GM18507 (cell line): ENCODE data around the gene PDE4B.
A peak's percentile ranks its signal among the peaks of the same experiment; 100 is the strongest.
"Not testable (repeated sequence)": the region's sequence is repeated elsewhere in the genome, so short reads cannot be mapped to it uniquely, and the experiment has no call there.

Experiments
- DNase-seq: peaks from one replicate; pipeline ENCODE4 v3.0.0; 2011; ENCODE audit warnings: low read depth; ENCODE audit not compliant: insufficient read length; ENCODE audit errors: extremely low spot score
- FAIRE-seq: peaks from 2 replicates; lab custom pipeline; 2011; peaks lifted over from hg19 to GRCh38; lab: Jason Lieb, UNC

Gene PDE4B

DNA sequence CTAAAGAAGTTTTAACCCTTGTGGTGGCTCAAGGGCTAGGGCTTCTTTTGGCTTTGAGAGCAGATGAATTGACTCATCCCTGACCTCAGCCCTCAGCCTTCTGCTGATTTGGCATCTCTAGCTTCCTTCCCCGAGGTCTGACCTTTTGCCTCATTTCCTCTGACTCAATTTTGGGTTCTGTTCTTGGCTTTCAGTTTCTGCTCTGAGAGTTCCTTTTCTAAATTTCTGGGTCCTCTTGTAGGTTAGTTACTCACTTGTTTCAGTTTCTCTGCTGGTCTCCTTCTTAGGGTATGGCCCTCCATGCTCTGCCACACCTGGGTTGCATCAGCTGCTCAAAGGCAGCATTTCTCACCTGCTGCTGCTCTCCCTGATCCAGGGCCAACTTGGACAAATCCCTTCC lies 19.4 kb downstream of the PDE4B start:
- DNase-seq, result peak; percentile 29
- peak; percentile 100 for FAIRE-seq

- no peak for DNase-seq
- FAIRE-seq, result no peak
Measured at GRCh38 chr1:65813956-65814355, 21.3 kb downstream of the PDE4B start.

GRCh38 chr1:65814752-65815151 lies 22.1 kb downstream of the PDE4B start:
- FAIRE-seq (no peak), DNase-seq (no peak)

GRCh38 chr1:65817891-65818290 lies 25.2 kb downstream of the PDE4B start:
- no peak for DNase-seq
- FAIRE-seq, result no peak

DNA sequence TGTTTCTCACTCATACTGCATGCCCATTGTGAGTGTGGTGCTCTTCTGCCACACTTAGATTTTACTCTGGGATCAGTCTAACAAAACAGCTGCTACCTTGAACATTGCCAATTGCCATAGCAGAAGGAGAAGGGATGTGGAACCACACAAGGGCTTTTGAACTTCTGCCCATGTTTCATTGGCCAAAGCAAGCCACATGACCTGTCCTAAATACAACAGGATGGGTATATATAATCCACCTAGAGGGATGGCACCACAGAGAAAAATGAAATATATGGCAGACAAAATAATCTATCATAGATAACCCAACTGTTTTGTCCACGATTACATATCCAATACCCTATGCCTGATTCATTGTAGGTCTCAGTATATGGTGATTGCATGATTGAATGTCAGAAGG lies 26.3 kb downstream of the PDE4B start:
- no peak for FAIRE-seq
- no peak for DNase-seq

- no peak for FAIRE-seq
Measured at GRCh38 chr1:65820983-65821382, 28.3 kb downstream of the PDE4B start.

GRCh38 chr1:65821386-65821785 lies 28.7 kb downstream of the PDE4B start:
- FAIRE-seq (no peak), DNase-seq (no peak)

More at GRCh38 chr1:65820983-65821382, 28.3 kb downstream of the PDE4B start:
- no peak for DNase-seq

- FAIRE-seq, result no peak
Measured at GRCh38 chr1:65824103-65824502, 31.4 kb downstream of the PDE4B start.

DNA sequence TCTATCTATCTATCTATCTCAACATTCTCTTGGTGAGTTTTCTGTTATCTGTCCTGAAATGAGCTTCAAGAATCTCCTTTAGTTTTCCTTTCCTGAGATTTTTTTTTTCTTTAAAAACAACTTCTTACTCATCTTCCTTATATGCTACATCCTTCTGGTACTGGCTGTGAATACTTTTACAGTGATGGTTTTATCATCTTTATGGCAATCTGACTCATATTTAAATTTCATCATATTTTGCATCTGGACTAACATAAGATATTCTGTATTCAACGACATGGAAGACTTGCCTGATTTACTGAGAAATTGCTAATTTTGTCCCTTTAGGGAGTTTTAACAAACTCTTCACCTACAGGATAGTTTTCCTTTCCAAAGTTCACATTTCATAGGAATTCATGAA lies 33.0 kb downstream of the PDE4B start:
- no peak for DNase-seq
- no peak for FAIRE-seq

More at GRCh38 chr1:65824103-65824502, 31.4 kb downstream of the PDE4B start:
- DNase-seq, result no peak

GRCh38 chr1:65826782-65827181 lies 34.1 kb downstream of the PDE4B start:
- FAIRE-seq, result no peak
- no peak for DNase-seq

GRCh38 chr1:65827346-65827745 lies 34.7 kb downstream of the PDE4B start:
- DNase-seq (no peak), FAIRE-seq (no peak)

DNA sequence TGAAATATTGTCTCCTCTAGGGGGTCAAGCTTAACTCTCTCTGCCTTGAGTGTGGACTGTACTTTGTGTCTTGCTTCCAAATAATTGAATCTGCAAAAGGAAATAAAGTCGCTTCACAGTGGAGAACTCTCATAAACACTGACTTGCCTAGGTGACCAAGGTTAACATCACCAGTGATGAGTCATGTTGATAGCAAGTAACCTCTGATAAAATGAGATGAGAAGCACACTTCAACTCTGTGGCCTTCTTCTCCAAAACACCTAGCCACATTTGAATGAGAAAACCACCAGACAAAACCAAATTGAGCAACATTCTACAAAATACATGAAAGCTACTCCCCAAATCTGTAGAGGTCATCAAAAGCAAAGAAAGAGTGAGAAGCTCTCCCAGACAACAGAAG lies 37.6 kb downstream of the PDE4B start:
- FAIRE-seq (no peak), DNase-seq (no peak)

GRCh38 chr1:65832296-65832695 lies 39.6 kb downstream of the PDE4B start:
- no peak for FAIRE-seq
- no peak for DNase-seq

GRCh38 chr1:65836686-65837085 lies 44.0 kb downstream of the PDE4B start:
- DNase-seq (no peak), FAIRE-seq (no peak)

- DNase-seq (no peak), FAIRE-seq (no peak)
Measured at GRCh38 chr1:65840683-65841082, 48.0 kb downstream of the PDE4B start.

GRCh38 chr1:65844296-65844695 lies 51.6 kb downstream of the PDE4B start:
- DNase-seq (no peak), FAIRE-seq (no peak)

GRCh38 chr1:65844821-65845534 lies 52.3 kb downstream of the PDE4B start:
- FAIRE-seq (no peak), DNase-seq (no peak)

GRCh38 chr1:65845535-65846060 lies 52.9 kb downstream of the PDE4B start:
- no peak for DNase-seq
- no peak for FAIRE-seq

GRCh38 chr1:65846866-65847265 lies 54.2 kb downstream of the PDE4B start:
- FAIRE-seq, result no peak

DNA sequence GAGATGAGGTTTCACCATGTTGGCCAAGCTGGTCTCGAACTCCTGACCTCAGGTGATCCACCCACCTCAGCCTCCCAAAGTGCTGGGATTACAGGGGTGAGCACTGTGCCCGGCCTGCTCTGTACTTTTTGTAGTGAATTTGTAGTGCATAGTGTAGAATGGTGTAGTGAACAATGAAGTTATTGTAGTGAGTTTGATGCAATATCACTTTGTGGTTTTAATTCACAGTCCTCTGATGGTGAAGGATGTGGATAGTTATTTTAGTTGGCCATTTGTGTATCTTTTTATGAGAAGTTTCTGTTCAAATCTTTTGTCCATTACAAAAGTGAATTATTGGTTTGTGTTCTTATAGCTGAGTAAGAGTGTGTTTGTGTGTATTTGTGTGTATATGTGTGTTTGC lies 57.6 kb downstream of the PDE4B start:
- no peak for FAIRE-seq
- DNase-seq, result no peak

More at GRCh38 chr1:65846866-65847265, 54.2 kb downstream of the PDE4B start:
- no peak for DNase-seq

- not testable (repeated sequence) for FAIRE-seq, DNase-seq
Measured at GRCh38 chr1:65856591-65856990, 63.9 kb downstream of the PDE4B start.
